HuH-7.5 (cell line): ENCODE results near the gene SUPT6H.

Source experiments
- DNase-seq: peaks from one replicate; pipeline ENCODE4 v3.0.0; 2011; ENCODE audit warnings: low spot score

SUPT6H gene

GRCh38 chr17:28750178-28751047, 88.4 kb downstream of the SUPT6H start:
- peak; percentile 76 for DNase-seq

- no peak for DNase-seq
Measured at GRCh38 chr17:28751600-28752366, 89.8 kb downstream of the SUPT6H start.
